SK-N-SH (cell line): ENCODE measurements around the gene PLIN5. TPM values are rescaled to one million over a fixed set of nuclear protein-coding genes. Genes with fewer than 3 reads are reported as not detected.

Source experiments
- CTCF ChIA-PET: fragments of 300-600, 350-600 bp; formaldehyde crosslinking; extraction: SDS; loops from one replicate; lab custom pipeline; 2021; lab: Yijun Ruan, JAX
- POLR2A ChIA-PET: fragments of 350-600 bp; sonication (Branson Sonifier 250); formaldehyde crosslinking; extraction: SDS; loops from one replicate; lab custom pipeline; 2020; ENCODE audit warnings: antibody characterized with exemption, inconsistent platforms; lab: Yijun Ruan, JAX
- DNase-seq: peaks from one replicate; pipeline ENCODE4 v3.0.0; 2012
- H2AFZ ChIP-seq: fragments of 200-600 bp; sonication (generic); 2 replicates; pipeline ENCODE4 v1.8.1; 2016; ENCODE audit warnings: antibody characterized with exemption, mild to moderate bottlenecking, low read depth
- H3F3A ChIP-seq: fragments of 200-600 bp; sonication (generic); replicated peaks from 2 replicates; pipeline ENCODE3; 2016; ENCODE audit warnings: antibody characterized with exemption, mild to moderate bottlenecking; ENCODE audit not compliant: insufficient read depth
- H3K27ac ChIP-seq, 2 experiments: fragments of 200-500 bp in 1 of 2; fragments of 200-600 bp in 1 of 2; sonication (Bioruptor generic) in 1 of 2; sonication (generic), shearing (Covaris generic) in 1 of 2; 2 replicates each; pipeline versions ENCODE4 v1.5.1 to v1.6.1; 2014 to 2016; ENCODE audit warnings: low read depth in 2 of 2, inconsistent platforms in 1 of 2, low read length in 1 of 2, mild to moderate bottlenecking in 1 of 2, mixed read lengths in 1 of 2
- H3K27me3 ChIP-seq: fragments of 200-600 bp; sonication (generic), shearing (Covaris generic); 2 replicates; pipeline ENCODE4 v1.6.1; 2016; ENCODE audit warnings: mixed run types; ENCODE audit not compliant: insufficient read depth
- H3K36me3 ChIP-seq, 2 experiments: fragments of 200-500 bp in 1 of 2; fragments of 200-600 bp in 1 of 2; sonication (Bioruptor generic) in 1 of 2; sonication (generic) in 1 of 2; replicated peaks in 1 of 2; 2 replicates each; pipeline versions ENCODE3 to v1.5.1; 2014 to 2016; ENCODE audit warnings: low read length in 1 of 2, mild to moderate bottlenecking in 1 of 2; ENCODE audit not compliant: insufficient read depth in 2 of 2, control insufficient read depth in 1 of 2
- H3K4me1 ChIP-seq, 2 experiments: fragments of 200-500 bp in 1 of 2; fragments of 200-600 bp in 1 of 2; sonication (Bioruptor generic) in 1 of 2; sonication (generic), shearing (Covaris generic) in 1 of 2; 2 replicates each; pipeline versions ENCODE4 v1.5.1 to v1.6.1; 2014 to 2016; ENCODE audit warnings: low read depth in 1 of 2, low read length in 1 of 2, mixed run types in 1 of 2; ENCODE audit not compliant: insufficient read depth in 2 of 2, control insufficient read depth in 1 of 2
- H3K4me2 ChIP-seq: fragments of 200-600 bp; sonication (generic), shearing (Covaris generic); 2 replicates; pipeline ENCODE4 v1.6.1; 2017; ENCODE audit warnings: mixed run types
- H3K4me3 ChIP-seq, 2 experiments: fragments of 200-500 bp in 1 of 2; fragments of 200-600 bp in 1 of 2; sonication (Bioruptor generic) in 1 of 2; sonication (generic), shearing (Covaris generic) in 1 of 2; 2 replicates each; pipeline versions ENCODE4 v1.5.1 to v1.8.1; 2014 to 2016; ENCODE audit warnings: low read depth in 2 of 2, inconsistent platforms in 1 of 2, low read length in 1 of 2, mild to moderate bottlenecking in 1 of 2, mixed read lengths in 1 of 2, moderate library complexity in 1 of 2
- H3K79me2 ChIP-seq: fragments of 200-600 bp; sonication (generic); 2 replicates; pipeline ENCODE4 v1.8.1; 2017; ENCODE audit warnings: mild to moderate bottlenecking; ENCODE audit not compliant: insufficient read depth
- H3K9ac ChIP-seq: fragments of 200-600 bp; sonication (generic); 2 replicates; pipeline ENCODE4 v1.6.1; 2017; ENCODE audit warnings: mixed run types
- H3K9me2 ChIP-seq: fragments of 200-600 bp; sonication (generic); 2 replicates; pipeline ENCODE4 v1.6.1; 2017; ENCODE audit warnings: mixed run types
- H3K9me3 ChIP-seq: fragments of 200-600 bp; sonication (generic); 2 replicates; pipeline ENCODE4 v1.6.1; 2017; ENCODE audit warnings: mixed run types, mild to moderate bottlenecking, moderate library complexity
- H4K20me1 ChIP-seq: fragments of 200-600 bp; sonication (generic); 2 replicates; pipeline ENCODE4 v1.6.1; 2017; ENCODE audit warnings: mild to moderate bottlenecking, mixed run types; ENCODE audit not compliant: insufficient read depth
- ELF1 ChIP-seq: IDR thresholded peaks from 2 replicates; pipeline ENCODE4 v1.4.0; 2012
- EP300 ChIP-seq, 2 experiments: IDR thresholded peaks; 2 replicates each; pipeline versions ENCODE4 v1.4.0 to v1.6.1; 2012; ENCODE audit warnings: borderline replicate concordance in 1 of 2, low read depth in 1 of 2, low read length in 1 of 2
- EZH2phosphoT487 ChIP-seq: fragments of 200-600 bp; sonication (generic); IDR thresholded peaks from 2 replicates; pipeline ENCODE4 v1.6.1; 2017; ENCODE audit warnings: low read depth, mixed run types, mild to moderate bottlenecking, antibody characterized with exemption, moderate library complexity, borderline replicate concordance
- FOXJ3 ChIP-seq: sonication (generic); formaldehyde crosslinking; IDR thresholded peaks from 2 replicates; pipeline ENCODE4 v1.5.1; 2020; ENCODE audit warnings: mild to moderate bottlenecking, missing genetic modification reagents
- FOXM1 ChIP-seq: IDR thresholded peaks from 2 replicates; pipeline ENCODE4 v1.4.0; 2012; ENCODE audit warnings: low read depth, mild to moderate bottlenecking
- GABPA ChIP-seq: IDR thresholded peaks from 2 replicates; pipeline ENCODE4 v1.4.0; 2012; ENCODE audit warnings: low read depth, mild to moderate bottlenecking
- JUND ChIP-seq: IDR thresholded peaks from 2 replicates; pipeline ENCODE4 v1.4.0; 2012
- PBX3 ChIP-seq: IDR thresholded peaks from 2 replicates; pipeline ENCODE4; 2012
- RAD21 ChIP-seq: IDR thresholded peaks from 2 replicates; pipeline ENCODE4 v1.6.1; 2012; ENCODE audit warnings: mild to moderate bottlenecking, low read length
- RCOR1 ChIP-seq: fragments of 150-350 bp; IDR thresholded peaks from 2 replicates; pipeline ENCODE4 v1.6.1; 2017; ENCODE audit warnings: antibody characterized with exemption, low read length
- SMC3 ChIP-seq: IDR thresholded peaks from 2 replicates; pipeline ENCODE4 v1.6.1; 2012; ENCODE audit warnings: low read depth, low read length, improper control_type of control experiment
- TAF1 ChIP-seq: IDR thresholded peaks from 2 replicates; pipeline ENCODE4 v1.6.1; 2012; ENCODE audit warnings: low read depth, mild to moderate bottlenecking, low read length, moderate library complexity, borderline replicate concordance
- USF1 ChIP-seq: IDR thresholded peaks from 2 replicates; pipeline ENCODE4 v1.4.0; 2012; ENCODE audit warnings: low read depth, borderline replicate concordance
- USF2 ChIP-seq: fragments of 150-350 bp; IDR thresholded peaks from 2 replicates; pipeline ENCODE4 v1.6.1; 2017; ENCODE audit warnings: antibody characterized with exemption, low read length, low read depth, borderline replicate concordance
- ZBTB33 ChIP-seq: IDR thresholded peaks from 2 replicates; pipeline ENCODE4 v1.4.0; 2012; ENCODE audit warnings: low read depth, borderline replicate concordance
- WGBS: methylation state at CpG from one replicate; pipeline ENCODE4 v1.1.6; 2017; ENCODE audit warnings: low lambda C conversion rate; 5-methylcytosine and 5-hydroxymethylcytosine counted together
- polyA plus RNA-seq, 3 experiments: library from polyadenylated mRNA; depleted of rRNA; stranded (reverse); fragments of >200 nt; gene quantifications; 2 replicates each; pipeline ENCODE4 v1.2.3, GENCODE V29; 2012

The PLIN5 gene
- polyA plus RNA-seq, 1 of the 3 experiments (the other 2 are of a cell fraction), result 0.59 TPM

- Histone ChIP-seq H3K4me1 (peaks cover 0 to 3% of the 10 kb centered on the region in 2 experiments; a peak in 1 of 4 replicates), H3K4me2 (no peak overlapping the region), H3K9me2 (no peaks in the 10 kb centered on the region), H3K36me3 (no peaks in the 10 kb centered on the region), H2AFZ (no peak overlapping the region), H4K20me1 (no peaks in the 10 kb centered on the region), H3K9ac (no peak overlapping the region), H3K9me3 (no peaks in the 10 kb centered on the region), H3K4me3 (no peak overlapping the region), H3K27me3 (no peaks in the 10 kb centered on the region), H3F3A (no peaks in the 10 kb centered on the region), H3K27ac (no peak overlapping the region), H3K79me2 (no peaks in the 10 kb centered on the region)
- no peak for DNase-seq
- POLR2A ChIA-PET, result no interaction called here
- CTCF ChIA-PET, result no interaction called here
- TF ChIP-seq EP300 (IDR thresholded peaks at IDR 0.05; ENCODE audit: borderline replicate concordance in 1 of 2, low read depth in 1 of 2, low read length in 1 of 2) (no peak), TAF1 (no peak), GABPA (no peak), EZH2phosphoT487 (no peak), FOXJ3 (CRISPR knock-in tag) (no peak), ZBTB33 (no peak)
- WGBS, result 55% methylated on average over 8 of the region's 9 CpGs
Measured at GRCh38 chr19:4519521-4520277, 15.3 kb downstream of the PLIN5 start.

- H3F3A ChIP-seq, result no peaks in the 10 kb centered on the region
- no peak for DNase-seq
- ChIA-PET CTCF (no interaction called here), POLR2A (no interaction called here)
- H3K4me3 ChIP-seq, result no peak overlapping the region
- no peaks in the 10 kb centered on the region for H3K9me3 ChIP-seq
- H3K27me3 ChIP-seq, result no peaks in the 10 kb centered on the region
- no peaks in the 10 kb centered on the region for H3K9me2 ChIP-seq
- no peaks in the 10 kb centered on the region for H3K79me2 ChIP-seq
- WGBS, result 87% methylated on average over 3 of the region's 6 CpGs
- peaks cover 0 to 3% of the 10 kb centered on the region in 2 experiments; a peak in 1 of 4 replicates for H3K4me1 ChIP-seq
- TF ChIP-seq JUND (no peak), EZH2phosphoT487 (no peak), RCOR1 (no peak), FOXM1 (no peak), SMC3 (no peak), PBX3 (no peak), USF1 (no peak), ELF1 (no peak), EP300 (IDR thresholded peaks at IDR 0.05; ENCODE audit: borderline replicate concordance in 1 of 2, low read depth in 1 of 2, low read length in 1 of 2) (no peak), USF2 (no peak), RAD21 (no peak)
- no peak overlapping the region for H3K27ac ChIP-seq
- no peak overlapping the region for H3K4me2 ChIP-seq
- no peak overlapping the region for H2AFZ ChIP-seq
- H3K9ac ChIP-seq, result no peak overlapping the region
- H4K20me1 ChIP-seq, result no peaks in the 10 kb centered on the region
- H3K36me3 ChIP-seq, result no peaks in the 10 kb centered on the region
Measured at GRCh38 chr19:4519172-4519496, 15.9 kb downstream of the PLIN5 start.
